IMR-90 (cell line): ENCODE data around the gene TEAD1. TPM values are rescaled to one million over a fixed set of nuclear protein-coding genes. Genes with fewer than 3 reads are reported as not detected.
A peak's percentile ranks its signal among the peaks of the same experiment; 100 is the strongest.

Experiments used
- ATAC-seq: fragments of 200-7000 bp; cut with Tn5 transposase; 2 replicates; pipeline ENCODE4 v1.9.1; 2020; ENCODE audit warnings: low read depth, mild to moderate bottlenecking, moderate library complexity
- BruUV-seq: library from RNA; stranded (reverse); fragments of 400-500 nt; replicated peaks from 2 replicates; lab custom pipeline; 2021; lab: Mats Ljungman, UMichigan
- CTCF ChIA-PET: fragments of 300-600 bp; formaldehyde crosslinking; extraction: SDS; loops from one replicate; lab custom pipeline; 2021; ENCODE audit warnings: antibody characterized with exemption; lab: Yijun Ruan, JAX
- POLR2A ChIA-PET: fragments of 300-600 bp; sonication (Branson Sonifier 250); formaldehyde crosslinking; loops from one replicate; lab custom pipeline; 2022; ENCODE audit warnings: antibody characterized with exemption; ENCODE audit not compliant: unreplicated experiment; lab: Charles Lee
- DNase-seq: peaks from one replicate; pipeline ENCODE4 v3.0.0; 2013
- H2AFZ ChIP-seq: replicated peaks from 2 replicates; pipeline ENCODE3; 2013; ENCODE audit warnings: low read length, mild to moderate bottlenecking; ENCODE audit not compliant: poor library complexity
- H2AK5ac ChIP-seq: 2 replicates; pipeline ENCODE4 v1.6.1; 2013; ENCODE audit warnings: low read depth, low read length, inconsistent platforms
- H2AK9ac ChIP-seq: replicated peaks from 2 replicates; pipeline ENCODE3; 2013; ENCODE audit warnings: mild to moderate bottlenecking, low read depth, low read length, moderate library complexity; ENCODE audit not compliant: poor library complexity
- H2BK120ac ChIP-seq: 2 replicates; pipeline ENCODE4 v1.6.1; 2013; ENCODE audit warnings: low read depth, low read length, inconsistent platforms
- H2BK15ac ChIP-seq: 3 replicates; pipeline ENCODE4 v1.6.1; 2013; ENCODE audit warnings: low read depth, low read length, inconsistent platforms
- H2BK20ac ChIP-seq: 2 replicates; pipeline ENCODE4 v1.6.1; 2013; ENCODE audit warnings: low read depth, mild to moderate bottlenecking, inconsistent platforms, low read length, moderate library complexity
- H2BK5ac ChIP-seq: 2 replicates; pipeline ENCODE4 v1.6.1; 2013; ENCODE audit warnings: mild to moderate bottlenecking, low read depth, low read length, inconsistent platforms; ENCODE audit not compliant: poor library complexity, severe bottlenecking
- H3K14ac ChIP-seq: replicated peaks from 2 replicates; pipeline ENCODE4 v1.6.1; 2013; ENCODE audit warnings: low read depth, low read length, inconsistent platforms
- H3K18ac ChIP-seq: 2 replicates; pipeline ENCODE4 v1.6.1; 2013; ENCODE audit warnings: low read depth, low read length, control low read depth
- H3K23ac ChIP-seq: 2 replicates; pipeline ENCODE4 v1.6.1; 2013; ENCODE audit warnings: low read depth, low read length, inconsistent platforms
- H3K27ac ChIP-seq: 2 replicates; pipeline ENCODE4 v1.5.1; 2013; ENCODE audit warnings: mild to moderate bottlenecking, control low read depth, low read length; ENCODE audit not compliant: insufficient read depth
- H3K27me3 ChIP-seq: 2 replicates; pipeline ENCODE4 v1.6.1; 2013; ENCODE audit warnings: low read length; ENCODE audit not compliant: control insufficient read depth, insufficient read depth
- H3K36me3 ChIP-seq: 2 replicates; pipeline ENCODE4 v1.6.1; 2013; ENCODE audit warnings: low read length, mixed read lengths; ENCODE audit not compliant: control insufficient read depth, insufficient read depth
- H3K4ac ChIP-seq: 2 replicates; pipeline ENCODE4 v1.6.1; 2013; ENCODE audit warnings: low read depth, low read length, inconsistent platforms
- H3K4me1 ChIP-seq: 2 replicates; pipeline ENCODE4 v1.6.1; 2013; ENCODE audit warnings: low read length, mixed read lengths; ENCODE audit not compliant: control insufficient read depth, insufficient read depth
- H3K4me2 ChIP-seq: 2 replicates; pipeline ENCODE4 v1.6.1; 2013; ENCODE audit warnings: low read depth, mild to moderate bottlenecking, control low read depth, low read length, moderate library complexity
- H3K4me3 ChIP-seq: 2 replicates; pipeline ENCODE4 v1.5.1; 2013; ENCODE audit warnings: low read depth, mild to moderate bottlenecking, control low read depth, low read length, moderate library complexity; ENCODE audit not compliant: insufficient read depth
- H3K56ac ChIP-seq: 2 replicates; pipeline ENCODE4 v1.6.1; 2013; ENCODE audit warnings: low read length, inconsistent platforms; ENCODE audit not compliant: insufficient read depth; ENCODE audit errors: extremely low read depth
- H3K79me1 ChIP-seq, 2 experiments: 2 replicates each; pipeline ENCODE4 v1.6.1; 2013; ENCODE audit warnings: low read length in 2 of 2, inconsistent platforms in 1 of 2, low read depth in 1 of 2
- H3K9ac ChIP-seq: 2 replicates; pipeline ENCODE4 v1.6.1; 2013; ENCODE audit warnings: low read depth, low read length, control low read depth
- H3K9me1 ChIP-seq: 2 replicates; pipeline ENCODE4 v1.6.1; 2013; ENCODE audit warnings: low read length, inconsistent platforms; ENCODE audit not compliant: insufficient read depth
- H3K9me3 ChIP-seq: 2 replicates; pipeline ENCODE4 v1.6.1; 2013; ENCODE audit warnings: low read length; ENCODE audit not compliant: control insufficient read depth, insufficient read depth
- H4K20me1 ChIP-seq: 2 replicates; pipeline ENCODE4 v1.6.1; 2013; ENCODE audit warnings: low read length, inconsistent platforms; ENCODE audit not compliant: insufficient read depth
- H4K5ac ChIP-seq: 2 replicates; pipeline ENCODE4 v1.6.1; 2013; ENCODE audit warnings: mild to moderate bottlenecking, low read depth, low read length, control low read depth
- H4K8ac ChIP-seq, 2 experiments: 2 replicates each; pipeline ENCODE4 v1.6.1; 2013; ENCODE audit warnings: low read depth in 2 of 2, low read length in 2 of 2, control low read depth in 1 of 2, inconsistent platforms in 1 of 2
- H4K91ac ChIP-seq: 2 replicates; pipeline ENCODE4 v1.6.1; 2013; ENCODE audit warnings: low read depth, low read length, inconsistent platforms; ENCODE audit not compliant: insufficient read depth
- MAFK ChIP-seq: IDR thresholded peaks from 2 replicates; pipeline ENCODE4 v1.6.1; 2012; ENCODE audit warnings: low read depth, low read length, improper control_type of control experiment
- WGBS, 2 experiments: methylation state at CpG; one replicate each; pipeline versions ENCODE4 v1.1.5 to v1.1.7; 2013; ENCODE audit warnings: missing lambda C conversion rate in 2 of 2; ENCODE audit not compliant: insufficient read length in 1 of 2; ENCODE audit errors: extremely low coverage in 2 of 2; 5-methylcytosine and 5-hydroxymethylcytosine counted together
- dilution Hi-C: fragments of 300-500 bp; cut with HindIII; formaldehyde crosslinking; loops from one replicate; pipeline ENCODE4 v1.14.3; 2018; ENCODE audit warnings: low sequenced_read_pairs; ENCODE audit not compliant: unreplicated experiment
- in situ Hi-C: fragments of 300-500 bp; cut with MboI; formaldehyde crosslinking; loops from 3 replicates; pipeline ENCODE4 v1.14.3; 2019; ENCODE audit warnings: low sequenced_read_pairs, inconsistent platforms, mixed read lengths
- intact Hi-C: fragments of 100-400 bp; cut with micrococcal nuclease; formaldehyde crosslinking; loops from 2 replicates; pipeline ENCODE4 v1.10.0; 2022
- polyA plus RNA-seq, 3 experiments: library from polyadenylated mRNA; depleted of rRNA; stranded (reverse); fragments of >200 nt; gene quantifications; 2 replicates each; pipeline ENCODE4 v1.2.3, GENCODE V29; 2012; ENCODE audit warnings: low replicate concordance in 1 of 3
- total RNA-seq: library from RNA; depleted of rRNA; stranded (reverse); fragments of >200 nt; gene quantifications from 2 replicates; pipeline ENCODE4 v1.2.3, GENCODE V29; 2012

TEAD1 gene
- total and polyA plus RNA-seq, 2 of the 4 experiments (the other 2 are of a cell fraction), result 51.8 to 69.2 TPM

- no peak overlapping the region; the same call in 1 of the 2 replicates for H2BK20ac ChIP-seq
- H2BK15ac ChIP-seq, result no peak overlapping the region
- no peak for ATAC-seq
- H3K79me1 ChIP-seq, result peaks cover 52 to 94% of the 10 kb centered on the region in 2 experiments
- intact Hi-C loops (no loop called here), dilution Hi-C loops (no loop called here), in situ Hi-C loops (no loop called here)
- H3K9me3 ChIP-seq, result no peaks in the 10 kb centered on the region
- H4K20me1 ChIP-seq, result peaks cover 89% of the 10 kb centered on the region
- H3K56ac ChIP-seq, result no peak overlapping the region
- H3K9ac ChIP-seq, result no peak overlapping the region
- no peak overlapping the region for H3K18ac ChIP-seq
- no peak overlapping the region for H3K4ac ChIP-seq
- BruUV-seq, result no TSS peak
- H2AK9ac ChIP-seq, result no peak overlapping the region
- no peak overlapping the region for H4K5ac ChIP-seq
- H3K27me3 ChIP-seq, result no peaks in the 10 kb centered on the region
- H3K27ac ChIP-seq, result no peak overlapping the region
- H3K4me2 ChIP-seq, result no peak overlapping the region
- peaks cover 21% of the 10 kb centered on the region for H3K36me3 ChIP-seq
- no peak overlapping the region for H2BK5ac ChIP-seq
- no peak for TF ChIP-seq MAFK
- ChIA-PET CTCF (no interaction called here), POLR2A (no interaction called here)
- no peak overlapping the region for H4K91ac ChIP-seq
- peak overlapping the region in 1 of 2 experiments; percentile 36; a peak in 1 of 4 replicates for H4K8ac ChIP-seq
- H3K9me1 ChIP-seq, result peaks cover 48% of the 10 kb centered on the region
- H3K14ac ChIP-seq, result peak overlapping the region; percentile 13; the same call in 1 of the 2 replicates
- H2BK120ac ChIP-seq, result no peak overlapping the region
- WGBS, 2 experiments, result no CpG with 5 or more reads among the region's 4 CpGs
- H2AFZ ChIP-seq, result no peak overlapping the region
- H3K4me3 ChIP-seq, result no peak overlapping the region
- no peak for DNase-seq
- peaks cover 32% of the 10 kb centered on the region for H3K4me1 ChIP-seq
- H3K23ac ChIP-seq, result peak overlapping the region; percentile 39; the same call in 1 of the 2 replicates
- no peak overlapping the region for H2AK5ac ChIP-seq
Observed at GRCh38 chr11:12798609-12799011, 124.4 kb downstream of the TEAD1 start.
